ENCODE measurements around the gene HLCS. TPM values are rescaled to one million over a fixed set of nuclear protein-coding genes. Genes with fewer than 3 reads are reported as not detected.

HLCS gene
- total RNA-seq, 8 experiments from 2014 or later: 8.7 to 19.0 (median 18.1) TPM

- Histone ChIP-seq H3K27ac (no peak overlapping the region), H3K4me1 (replicated peaks in 1 of 2) (peaks cover 0 to 4% of the 10 kb centered on the region in 2 donors), H3K4me3 (no peak overlapping the region)
- 8 to 100% (median 70%) methylated on average over 1 to 2 of the region's 6 CpGs; no CpG with 5 or more reads in 6 of the 10 experiments for whole genome bisulfite sequencing, 10 experiments
- in situ Hi-C loops (cut with MboI; ENCODE audit: low pct_unique_long_range_greater_than_20kb in 2 of 9, low sequenced_read_pairs in 9 of 9, unreplicated experiment in 9 of 9): no loop called here
- ATAC-seq (replicated peaks in 6 of 8): peak in 5 of 8 experiments; percentile 63 to 95 (median 72)
These were observed 173.9 kb downstream of the HLCS start for GRCh38 chr21:36792505-36792967.

- in situ Hi-C loops (cut with MboI; ENCODE audit: low pct_unique_long_range_greater_than_20kb in 2 of 9, low sequenced_read_pairs in 9 of 9, unreplicated experiment in 9 of 9): no loop called here
- Histone ChIP-seq H3K27ac (no peak overlapping the region), H3K4me1 (replicated peaks in 1 of 2) (peaks cover 0 to 4% of the 10 kb centered on the region in 2 donors), H3K4me3 (no peak overlapping the region)
- 68 to 100% (median 81%) methylated on average over 1 to 8 of the region's 21 CpGs; no CpG with 5 or more reads in 2 of the 10 experiments for WGBS, 10 experiments
- ATAC-seq (replicated peaks in 6 of 8): peak in 5 of 8 experiments; percentile 42 to 70 (median 50)
These were observed 174.6 kb downstream of the HLCS start for GRCh38 chr21:36791695-36792470.

GRCh38 chr21:36791180-36791579, 175.3 kb downstream of the HLCS start:
- in situ Hi-C loops (cut with MboI; ENCODE audit: low pct_unique_long_range_greater_than_20kb in 2 of 9, low sequenced_read_pairs in 9 of 9, unreplicated experiment in 9 of 9): no loop called here
- H3K27ac ChIP-seq: no peak overlapping the region
- WGBS, 10 experiments: 91 to 100% (median 95%) methylated on average over 3 to 9 of the region's 10 CpGs; no CpG with 5 or more reads in 4 of the 10 experiments
- H3K4me1 ChIP-seq (replicated peaks in 1 of 2): peaks cover 0 to 4% of the 10 kb centered on the region in 2 donors
- ATAC-seq (replicated peaks in 6 of 8): no peak
- H3K4me3 ChIP-seq: no peak overlapping the region

GRCh38 chr21:36790616-36791015, 175.9 kb downstream of the HLCS start:
- in situ Hi-C loops (cut with MboI; ENCODE audit: low pct_unique_long_range_greater_than_20kb in 2 of 9, low sequenced_read_pairs in 9 of 9, unreplicated experiment in 9 of 9): no loop called here

GRCh38 chr21:36788120-36788638, 178.3 kb downstream of the HLCS start:
- H3K27ac ChIP-seq: no peak overlapping the region
- in situ Hi-C loops (cut with MboI; ENCODE audit: low pct_unique_long_range_greater_than_20kb in 2 of 9, low sequenced_read_pairs in 9 of 9, unreplicated experiment in 9 of 9): no loop called here
- peaks cover 0 to 4% of the 10 kb centered on the region in 2 donors for H3K4me1 ChIP-seq (replicated peaks in 1 of 2)
- WGBS, 10 experiments: 55 to 100% (median 72%) methylated on average over 1 to 12 of the region's 12 CpGs; no CpG with 5 or more reads in 2 of the 10 experiments
- H3K4me3 ChIP-seq: no peak overlapping the region
- peak in 2 of 8 experiments; percentile 20 to 87 for ATAC-seq (replicated peaks in 6 of 8)

More at GRCh38 chr21:36790616-36791015, 175.9 kb downstream of the HLCS start:
- ATAC-seq (replicated peaks in 6 of 8): no peak
- WGBS, 10 experiments: 65 to 100% (median 86%) methylated on average over 1 to 7 of the region's 7 CpGs
- Histone ChIP-seq H3K27ac (no peak overlapping the region), H3K4me1 (replicated peaks in 1 of 2) (peaks cover 0 to 4% of the 10 kb centered on the region in 2 donors), H3K4me3 (no peak overlapping the region)

GRCh38 chr21:36786186-36786585, 180.3 kb downstream of the HLCS start:
- no peaks in the 10 kb centered on the region for H3K4me1 ChIP-seq (replicated peaks in 1 of 2)
- in situ Hi-C loops (cut with MboI; ENCODE audit: low pct_unique_long_range_greater_than_20kb in 2 of 9, low sequenced_read_pairs in 9 of 9, unreplicated experiment in 9 of 9): no loop called here
- WGBS, 10 experiments: 49 to 100% (median 85%) methylated on average over 1 to 4 of the region's 4 CpGs
- ATAC-seq (replicated peaks in 6 of 8): no peak
- no peak overlapping the region for H3K27ac ChIP-seq
- no peak overlapping the region for H3K4me3 ChIP-seq

GRCh38 chr21:36785615-36786014, 180.9 kb downstream of the HLCS start:
- Histone ChIP-seq H3K4me1 (replicated peaks in 1 of 2) (no peaks in the 10 kb centered on the region), H3K4me3 (no peak overlapping the region), H3K27ac (no peak overlapping the region)
- ATAC-seq (replicated peaks in 6 of 8): no peak
- 80 to 100% (median 100%) methylated on average over 1 to 2 of the region's 2 CpGs; no CpG with 5 or more reads in 2 of the 10 experiments for WGBS, 10 experiments
- in situ Hi-C loops (cut with MboI; ENCODE audit: low pct_unique_long_range_greater_than_20kb in 2 of 9, low sequenced_read_pairs in 9 of 9, unreplicated experiment in 9 of 9): no loop called here

- Histone ChIP-seq H3K4me1 (replicated peaks in 1 of 2) (no peaks in the 10 kb centered on the region), H3K27ac (no peak overlapping the region), H3K4me3 (no peak overlapping the region)
- no peak for ATAC-seq (replicated peaks in 6 of 8)
- WGBS, 10 experiments: 60 to 100% (median 87%) methylated on average over 1 to 9 of the region's 12 CpGs; no CpG with 5 or more reads in 1 of the 10 experiments
- in situ Hi-C loops (cut with MboI; ENCODE audit: low pct_unique_long_range_greater_than_20kb in 2 of 9, low sequenced_read_pairs in 9 of 9, unreplicated experiment in 9 of 9): no loop called here
These were observed 181.5 kb downstream of the HLCS start for GRCh38 chr21:36784947-36785346.

GRCh38 chr21:36783612-36784374, 182.7 kb downstream of the HLCS start:
- in situ Hi-C loops (cut with MboI; ENCODE audit: low pct_unique_long_range_greater_than_20kb in 2 of 9, low sequenced_read_pairs in 9 of 9, unreplicated experiment in 9 of 9): no loop called here
- no peak overlapping the region for H3K27ac ChIP-seq
- no peak for ATAC-seq (replicated peaks in 6 of 8)
- no peaks in the 10 kb centered on the region for H3K4me1 ChIP-seq (replicated peaks in 1 of 2)
- H3K4me3 ChIP-seq: no peak overlapping the region
- WGBS, 10 experiments: 50 to 100% (median 96%) methylated on average over 1 to 7 of the region's 8 CpGs; no CpG with 5 or more reads in 2 of the 10 experiments

- in situ Hi-C loops (cut with MboI; ENCODE audit: low pct_unique_long_range_greater_than_20kb in 2 of 9, low sequenced_read_pairs in 9 of 9, unreplicated experiment in 9 of 9): no loop called here
- WGBS, 10 experiments: 50 to 100% (median 70%) methylated on average over 1 to 4 of the region's 6 CpGs; no CpG with 5 or more reads in 5 of the 10 experiments
- no peak for ATAC-seq (replicated peaks in 6 of 8)
These were observed 185.6 kb downstream of the HLCS start for GRCh38 chr21:36780861-36781260.

GRCh38 chr21:36776981-36777617, 189.4 kb downstream of the HLCS start:
- H3K4me3 ChIP-seq: no peak overlapping the region
- no peak for ATAC-seq (replicated peaks in 6 of 8)
- whole genome bisulfite sequencing, 10 experiments: 52 to 95% (median 69%) methylated on average over 1 to 10 of the region's 10 CpGs; no CpG with 5 or more reads in 1 of the 10 experiments
- H3K4me1 ChIP-seq (replicated peaks in 1 of 2): peaks cover 0 to 11% of the 10 kb centered on the region in 2 donors
- no peak overlapping the region for H3K27ac ChIP-seq
- in situ Hi-C loops (cut with MboI; ENCODE audit: low pct_unique_long_range_greater_than_20kb in 2 of 9, low sequenced_read_pairs in 9 of 9, unreplicated experiment in 9 of 9): no loop called here

More at GRCh38 chr21:36780861-36781260, 185.6 kb downstream of the HLCS start:
- Histone ChIP-seq H3K4me3 (no peak overlapping the region), H3K4me1 (replicated peaks in 1 of 2) (peaks cover 0 to 8% of the 10 kb centered on the region in 2 donors), H3K27ac (no peak overlapping the region)

- 66 to 100% (median 68%) methylated on average over 1 to 8 of the region's 8 CpGs; no CpG with 5 or more reads in 4 of the 10 experiments for WGBS, 10 experiments
- ATAC-seq (replicated peaks in 6 of 8): no peak
- H3K4me3 ChIP-seq: no peak overlapping the region
- in situ Hi-C loops (cut with MboI; ENCODE audit: low pct_unique_long_range_greater_than_20kb in 2 of 9, low sequenced_read_pairs in 9 of 9, unreplicated experiment in 9 of 9): no loop called here
- H3K4me1 ChIP-seq (replicated peaks in 1 of 2): peaks cover 6 to 19% of the 10 kb centered on the region in 2 donors
- H3K27ac ChIP-seq: no peak overlapping the region
These were observed 192.5 kb downstream of the HLCS start for GRCh38 chr21:36773995-36774394.
